ENCODE data around the gene LRRK1.

DNA sequence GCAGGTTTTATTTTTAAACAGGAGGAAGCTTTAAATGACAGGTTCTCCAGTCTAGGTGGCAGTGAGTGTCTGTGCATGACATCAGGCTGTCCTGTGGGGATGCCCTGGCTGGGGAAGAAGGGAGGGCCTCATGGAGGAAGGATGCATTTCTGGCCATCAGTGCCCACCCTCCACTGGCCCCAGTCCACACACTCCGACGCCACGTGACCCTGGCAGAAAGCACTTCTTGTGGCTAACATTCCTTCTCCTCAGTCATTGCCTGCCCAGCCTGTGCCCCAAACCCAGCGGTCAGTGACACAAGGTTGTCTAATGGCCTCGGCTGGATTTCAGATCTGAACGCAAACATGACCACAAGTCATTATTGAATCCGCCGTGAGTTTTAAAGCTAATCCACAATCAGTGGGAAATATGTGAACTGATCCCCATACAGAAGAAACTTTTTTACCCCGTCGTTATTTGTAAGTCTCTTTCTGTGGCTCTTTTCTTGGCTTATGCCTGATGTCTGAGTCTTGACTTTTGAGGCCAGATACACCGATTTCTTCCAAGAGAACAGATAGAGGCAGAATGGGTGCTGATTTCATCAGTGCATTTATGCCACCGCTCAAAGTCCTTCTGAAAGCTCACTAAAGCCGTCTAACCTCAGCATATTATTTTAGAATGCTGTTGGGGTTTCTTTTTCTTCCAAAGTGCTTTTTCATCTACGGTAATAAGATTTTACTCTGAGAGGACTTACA, 17.3 kb upstream of the LRRK1 start:
- TF ChIP-seq ZNF777 (CRISPR knock-in tag; IDR thresholded peaks at IDR 0.05) (no peak), ISX (CRISPR knock-in tag; conservative IDR thresholded peaks at IDR 0.05) (no peak), AGO2 (optimal IDR thresholded peaks at IDR 0.05; ENCODE audit: low read depth, low read length) (no peak), RFXAP (CRISPR knock-in tag; IDR thresholded peaks at IDR 0.05; ENCODE audit: borderline replicate concordance) (no peak), ERF (CRISPR knock-in tag; IDR thresholded peaks at IDR 0.05) (no peak), ZNF331 (CRISPR knock-in tag; IDR thresholded peaks at IDR 0.05) (no peak)
- TF ChIP-seq, protein P1, sequence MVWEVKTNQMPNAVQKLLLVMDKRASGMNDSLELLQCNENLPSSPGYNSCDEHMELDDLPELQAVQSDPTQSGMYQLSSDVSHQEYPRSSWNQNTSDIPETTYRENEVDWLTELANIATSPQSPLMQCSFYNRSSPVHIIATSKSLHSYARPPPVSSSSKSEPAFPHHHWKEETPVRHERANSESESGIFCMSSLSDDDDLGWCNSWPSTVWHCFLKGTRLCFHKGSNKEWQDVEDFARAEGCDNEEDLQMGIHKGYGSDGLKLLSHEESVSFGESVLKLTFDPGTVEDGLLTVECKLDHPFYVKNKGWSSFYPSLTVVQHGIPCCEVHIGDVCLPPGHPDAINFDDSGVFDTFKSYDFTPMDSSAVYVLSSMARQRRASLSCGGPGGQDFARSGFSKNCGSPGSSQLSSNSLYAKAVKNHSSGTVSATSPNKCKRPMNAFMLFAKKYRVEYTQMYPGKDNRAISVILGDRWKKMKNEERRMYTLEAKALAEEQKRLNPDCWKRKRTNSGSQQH (CRISPR knock-in tag; IDR thresholded peaks at IDR 0.05; ENCODE audit: low read depth), result no peak
- TF ChIP-seq, protein P2, sequence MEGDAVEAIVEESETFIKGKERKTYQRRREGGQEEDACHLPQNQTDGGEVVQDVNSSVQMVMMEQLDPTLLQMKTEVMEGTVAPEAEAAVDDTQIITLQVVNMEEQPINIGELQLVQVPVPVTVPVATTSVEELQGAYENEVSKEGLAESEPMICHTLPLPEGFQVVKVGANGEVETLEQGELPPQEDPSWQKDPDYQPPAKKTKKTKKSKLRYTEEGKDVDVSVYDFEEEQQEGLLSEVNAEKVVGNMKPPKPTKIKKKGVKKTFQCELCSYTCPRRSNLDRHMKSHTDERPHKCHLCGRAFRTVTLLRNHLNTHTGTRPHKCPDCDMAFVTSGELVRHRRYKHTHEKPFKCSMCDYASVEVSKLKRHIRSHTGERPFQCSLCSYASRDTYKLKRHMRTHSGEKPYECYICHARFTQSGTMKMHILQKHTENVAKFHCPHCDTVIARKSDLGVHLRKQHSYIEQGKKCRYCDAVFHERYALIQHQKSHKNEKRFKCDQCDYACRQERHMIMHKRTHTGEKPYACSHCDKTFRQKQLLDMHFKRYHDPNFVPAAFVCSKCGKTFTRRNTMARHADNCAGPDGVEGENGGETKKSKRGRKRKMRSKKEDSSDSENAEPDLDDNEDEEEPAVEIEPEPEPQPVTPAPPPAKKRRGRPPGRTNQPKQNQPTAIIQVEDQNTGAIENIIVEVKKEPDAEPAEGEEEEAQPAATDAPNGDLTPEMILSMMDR (CRISPR knock-in tag; IDR thresholded peaks at IDR 0.05), result no peak
